Panc1 (cell line): ENCODE measurements around the gene LAMA5. TPM values are rescaled to one million over a fixed set of nuclear protein-coding genes. Genes with fewer than 3 reads are reported as not detected.

Source experiments
- ATAC-seq: fragments of 200-7000 bp; cut with Tn5 transposase; 2 replicates; pipeline ENCODE4 v1.9.1; 2020; ENCODE audit warnings: mild to moderate bottlenecking, moderate library complexity
- BruUV-seq: library from RNA; stranded (reverse); fragments of 400-500 nt; replicated peaks from 2 replicates; lab custom pipeline; 2021; lab: Mats Ljungman, UMichigan
- CTCF ChIA-PET: fragments of 300-600 bp; sonication (Branson Sonifier 250); formaldehyde crosslinking; loops from one replicate; lab custom pipeline; 2022; ENCODE audit warnings: antibody characterized with exemption; lab: Charles Lee
- POLR2A ChIA-PET: fragments of 300-600 bp; sonication (Branson Sonifier 250); formaldehyde crosslinking; loops from one replicate; lab custom pipeline; 2022; ENCODE audit warnings: antibody characterized with exemption; lab: Charles Lee
- DNase-seq: peaks from one replicate; pipeline ENCODE4 v3.0.0-alpha.2; 2010; ENCODE audit warnings: low read depth, low spot score
- H3K27ac ChIP-seq: 2 replicates; pipeline ENCODE4 v1.5.1; 2011; ENCODE audit warnings: mild to moderate bottlenecking, low read length, inconsistent platforms
- H3K27me3 ChIP-seq: fragments of 200-500 bp; sonication (Bioruptor generic); 2 replicates; pipeline ENCODE4 v1.6.0; 2014; ENCODE audit warnings: low read length, inconsistent platforms; ENCODE audit not compliant: control insufficient read depth, insufficient read depth
- H3K36me3 ChIP-seq: fragments of 200-500 bp; sonication (Bioruptor generic); 2 replicates; pipeline ENCODE4 v1.5.1; 2014; ENCODE audit warnings: inconsistent platforms, mild to moderate bottlenecking, low read length, moderate library complexity; ENCODE audit not compliant: control insufficient read depth, insufficient read depth
- H3K4me1 ChIP-seq: 2 replicates; pipeline ENCODE4 v1.5.1; 2011; ENCODE audit warnings: inconsistent platforms, mild to moderate bottlenecking, low read length, moderate library complexity; ENCODE audit not compliant: control insufficient read depth, insufficient read depth
- H3K4me3 ChIP-seq, 2 experiments: 2 replicates each; pipeline ENCODE4 v1.5.1; 2011 to 2012; ENCODE audit warnings: low read depth in 2 of 2, low read length in 2 of 2, mild to moderate bottlenecking in 2 of 2, inconsistent platforms in 1 of 2, moderate library complexity in 1 of 2
- H3K9me3 ChIP-seq: fragments of 200-500 bp; sonication (Bioruptor generic); 2 replicates; pipeline ENCODE4 v1.5.1; 2014; ENCODE audit warnings: low read depth, mild to moderate bottlenecking, inconsistent platforms, low read length, moderate library complexity; ENCODE audit not compliant: control insufficient read depth, insufficient read depth
- POLR2AphosphoS5 ChIP-seq: IDR thresholded peaks from 2 replicates; pipeline ENCODE4 v1.6.1; 2012; ENCODE audit warnings: mild to moderate bottlenecking, low read depth, low read length, moderate library complexity
- SIN3A ChIP-seq: IDR thresholded peaks from 2 replicates; pipeline ENCODE4 v1.6.1; 2012; ENCODE audit warnings: low read depth, mild to moderate bottlenecking, low read length, moderate library complexity, borderline replicate concordance; ENCODE audit not compliant: insufficient read depth
- TCF7L2 ChIP-seq: IDR thresholded peaks from 2 replicates; pipeline ENCODE4 v1.6.1; 2011; ENCODE audit warnings: mild to moderate bottlenecking, low read depth, low read length, inconsistent platforms
- in situ Hi-C: cut with HindIII; loops from 2 replicates; pipeline ENCODE4 v1.10.0; 2016; ENCODE audit warnings: low sequenced_read_pairs, low pct_unique_long_range_greater_than_20kb
- intact Hi-C: fragments of 100-400 bp; cut with micrococcal nuclease; formaldehyde crosslinking; loops from one replicate; pipeline ENCODE4 v1.10.0; 2022; ENCODE audit not compliant: unreplicated experiment
- total RNA-seq: library from RNA; stranded (reverse); gene quantifications from one replicate; pipeline ENCODE4 v1.2.1, GENCODE V29; 2021; ENCODE audit not compliant: unreplicated experiment
- TF ChIP-seq, protein P1 (sequence below): fragments of 450-650 bp; IDR thresholded peaks from 2 replicates; pipeline ENCODE4 v1.5.1; 2017; ENCODE audit warnings: mild to moderate bottlenecking
- TF ChIP-seq, protein P2 (sequence below), 2 experiments: IDR thresholded peaks; 2 replicates each; pipeline ENCODE4 v1.6.1; 2011 to 2012; ENCODE audit warnings: low read depth in 2 of 2, control low read depth in 1 of 2, low read length in 1 of 2, mild to moderate bottlenecking in 1 of 2, moderate library complexity in 1 of 2; ENCODE audit not compliant: insufficient read depth in 1 of 2

The LAMA5 gene
- total RNA-seq, 1 experiment from 2014 or later = 497 TPM

- POLR2A ChIA-PET = interaction anchor here (0.6 to 0.7 kb wide), 2 partner anchors 32 to 37 kb away, joined by 9 to 14 read pairs; no protein-coding TSS in a partner anchor
- no peaks in the 10 kb centered on the region for H3K27me3 ChIP-seq
- TSS peak; percentile 94 for BruUV-seq
- in situ Hi-C loops = no loop called here
- H3K4me3 ChIP-seq = peak overlapping the region; percentile 90 to 97
- no peak for DNase-seq
- no peaks in the 10 kb centered on the region for H3K9me3 ChIP-seq
- peaks cover 33% of the 10 kb centered on the region for H3K4me1 ChIP-seq
- intact Hi-C loops = no loop called here
- peaks cover 14% of the 10 kb centered on the region for H3K36me3 ChIP-seq
- ATAC-seq = peak; percentile 12; the same call in 1 of the 2 replicates
- 0 out of 2 replicates have a peak, but pooled peaks have one; percentile 43 for TF ChIP-seq SIN3A
- TF ChIP-seq, protein P1, sequence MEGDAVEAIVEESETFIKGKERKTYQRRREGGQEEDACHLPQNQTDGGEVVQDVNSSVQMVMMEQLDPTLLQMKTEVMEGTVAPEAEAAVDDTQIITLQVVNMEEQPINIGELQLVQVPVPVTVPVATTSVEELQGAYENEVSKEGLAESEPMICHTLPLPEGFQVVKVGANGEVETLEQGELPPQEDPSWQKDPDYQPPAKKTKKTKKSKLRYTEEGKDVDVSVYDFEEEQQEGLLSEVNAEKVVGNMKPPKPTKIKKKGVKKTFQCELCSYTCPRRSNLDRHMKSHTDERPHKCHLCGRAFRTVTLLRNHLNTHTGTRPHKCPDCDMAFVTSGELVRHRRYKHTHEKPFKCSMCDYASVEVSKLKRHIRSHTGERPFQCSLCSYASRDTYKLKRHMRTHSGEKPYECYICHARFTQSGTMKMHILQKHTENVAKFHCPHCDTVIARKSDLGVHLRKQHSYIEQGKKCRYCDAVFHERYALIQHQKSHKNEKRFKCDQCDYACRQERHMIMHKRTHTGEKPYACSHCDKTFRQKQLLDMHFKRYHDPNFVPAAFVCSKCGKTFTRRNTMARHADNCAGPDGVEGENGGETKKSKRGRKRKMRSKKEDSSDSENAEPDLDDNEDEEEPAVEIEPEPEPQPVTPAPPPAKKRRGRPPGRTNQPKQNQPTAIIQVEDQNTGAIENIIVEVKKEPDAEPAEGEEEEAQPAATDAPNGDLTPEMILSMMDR = no peak
- TF ChIP-seq, protein P2, sequence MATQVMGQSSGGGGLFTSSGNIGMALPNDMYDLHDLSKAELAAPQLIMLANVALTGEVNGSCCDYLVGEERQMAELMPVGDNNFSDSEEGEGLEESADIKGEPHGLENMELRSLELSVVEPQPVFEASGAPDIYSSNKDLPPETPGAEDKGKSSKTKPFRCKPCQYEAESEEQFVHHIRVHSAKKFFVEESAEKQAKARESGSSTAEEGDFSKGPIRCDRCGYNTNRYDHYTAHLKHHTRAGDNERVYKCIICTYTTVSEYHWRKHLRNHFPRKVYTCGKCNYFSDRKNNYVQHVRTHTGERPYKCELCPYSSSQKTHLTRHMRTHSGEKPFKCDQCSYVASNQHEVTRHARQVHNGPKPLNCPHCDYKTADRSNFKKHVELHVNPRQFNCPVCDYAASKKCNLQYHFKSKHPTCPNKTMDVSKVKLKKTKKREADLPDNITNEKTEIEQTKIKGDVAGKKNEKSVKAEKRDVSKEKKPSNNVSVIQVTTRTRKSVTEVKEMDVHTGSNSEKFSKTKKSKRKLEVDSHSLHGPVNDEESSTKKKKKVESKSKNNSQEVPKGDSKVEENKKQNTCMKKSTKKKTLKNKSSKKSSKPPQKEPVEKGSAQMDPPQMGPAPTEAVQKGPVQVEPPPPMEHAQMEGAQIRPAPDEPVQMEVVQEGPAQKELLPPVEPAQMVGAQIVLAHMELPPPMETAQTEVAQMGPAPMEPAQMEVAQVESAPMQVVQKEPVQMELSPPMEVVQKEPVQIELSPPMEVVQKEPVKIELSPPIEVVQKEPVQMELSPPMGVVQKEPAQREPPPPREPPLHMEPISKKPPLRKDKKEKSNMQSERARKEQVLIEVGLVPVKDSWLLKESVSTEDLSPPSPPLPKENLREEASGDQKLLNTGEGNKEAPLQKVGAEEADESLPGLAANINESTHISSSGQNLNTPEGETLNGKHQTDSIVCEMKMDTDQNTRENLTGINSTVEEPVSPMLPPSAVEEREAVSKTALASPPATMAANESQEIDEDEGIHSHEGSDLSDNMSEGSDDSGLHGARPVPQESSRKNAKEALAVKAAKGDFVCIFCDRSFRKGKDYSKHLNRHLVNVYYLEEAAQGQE (IDR thresholded peaks at IDR 0.05; ENCODE audit: insufficient read depth in 1 of 2, low read depth in 2 of 2, low read length in 1 of 2) = no peak
- no peak for TF ChIP-seq POLR2AphosphoS5
- CTCF ChIA-PET = interaction anchor here (1.5 kb wide), 1 partner anchor 8 kb away, joined by 5 read pairs; no protein-coding TSS in a partner anchor
- peak overlapping the region; percentile 94 for H3K27ac ChIP-seq
Measured at GRCh38 chr20:62387219-62387913, 20.3 kb upstream of the LAMA5 start.

GRCh38 chr20:62386383-62387218 lies 19.5 kb upstream of the LAMA5 start, which contains the start of gene RPS21:
Gene RPS21, plus strand, starts transcription at chr20:62387103. Its CDS starts 236 bp downstream, at chr20:62387339.
- Histone ChIP-seq H3K27ac (peak within 1 kb of the TSS; percentile 94), H3K9me3 (no peaks in the 10 kb centered on the region), H3K4me1 (peaks cover 33% of the 10 kb centered on the region), H3K36me3 (peaks cover 14% of the 10 kb centered on the region), H3K27me3 (no peaks in the 10 kb centered on the region), H3K4me3 (peak within 1 kb of the TSS; percentile 90 to 97)
- TSS peak; percentile 89 for BruUV-seq
- ATAC-seq (peak; percentile 88), DNase-seq (no peak)
- intact Hi-C loops (no loop called here), in situ Hi-C loops (no loop called here)
- TF ChIP-seq TCF7L2 (no peak), POLR2AphosphoS5 (peak; percentile 91), SIN3A (peak; percentile 36; the same call in 1 of the 2 replicates)
- TF ChIP-seq, protein P2 (IDR thresholded peaks at IDR 0.05; ENCODE audit: insufficient read depth in 1 of 2, low read depth in 2 of 2, low read length in 1 of 2) = no peak; a peak in 1 of 4 replicates
- ChIA-PET CTCF (interaction anchor here (1.5 kb wide), 1 partner anchor 9 kb away, joined by 5 read pairs; no protein-coding TSS in a partner anchor), POLR2A (interaction anchor here (0.6 to 0.7 kb wide), 2 partner anchors 33 to 36 kb away, joined by 9 to 14 read pairs; no protein-coding TSS in a partner anchor)
